IPS-18a (cell line): ENCODE data around the gene SF1.
A peak's percentile ranks its signal among the peaks of the same experiment; 100 is the strongest.
"Not testable (repeated sequence)": the region's sequence is repeated elsewhere in the genome, so short reads cannot be mapped to it uniquely, and the experiment has no call there.

Experiments used
- H3K27ac ChIP-seq: one replicate; pipeline ENCODE4 v1.5.1; 2013; ENCODE audit warnings: low read length
- H3K27me3 ChIP-seq: one replicate; pipeline ENCODE4 v1.6.1; 2013; ENCODE audit warnings: mild to moderate bottlenecking, low read length; ENCODE audit not compliant: control insufficient read depth, insufficient read depth
- H3K36me3 ChIP-seq: one replicate; pipeline ENCODE4 v1.6.1; 2013; ENCODE audit warnings: low read depth, low read length; ENCODE audit not compliant: control insufficient read depth
- H3K4me1 ChIP-seq: one replicate; pipeline ENCODE4 v1.6.1; 2013; ENCODE audit warnings: low read depth, low read length; ENCODE audit not compliant: control insufficient read depth
- H3K4me3 ChIP-seq: one replicate; pipeline ENCODE4 v1.5.1; 2013; ENCODE audit warnings: low read length
- H3K9ac ChIP-seq: one replicate; pipeline ENCODE4 v1.6.1; 2013; ENCODE audit warnings: mild to moderate bottlenecking, low read length, moderate library complexity
- H3K9me3 ChIP-seq: one replicate; pipeline ENCODE4 v1.6.1; 2013; ENCODE audit warnings: low read depth, low read length; ENCODE audit not compliant: control insufficient read depth

The SF1 gene, protein sequence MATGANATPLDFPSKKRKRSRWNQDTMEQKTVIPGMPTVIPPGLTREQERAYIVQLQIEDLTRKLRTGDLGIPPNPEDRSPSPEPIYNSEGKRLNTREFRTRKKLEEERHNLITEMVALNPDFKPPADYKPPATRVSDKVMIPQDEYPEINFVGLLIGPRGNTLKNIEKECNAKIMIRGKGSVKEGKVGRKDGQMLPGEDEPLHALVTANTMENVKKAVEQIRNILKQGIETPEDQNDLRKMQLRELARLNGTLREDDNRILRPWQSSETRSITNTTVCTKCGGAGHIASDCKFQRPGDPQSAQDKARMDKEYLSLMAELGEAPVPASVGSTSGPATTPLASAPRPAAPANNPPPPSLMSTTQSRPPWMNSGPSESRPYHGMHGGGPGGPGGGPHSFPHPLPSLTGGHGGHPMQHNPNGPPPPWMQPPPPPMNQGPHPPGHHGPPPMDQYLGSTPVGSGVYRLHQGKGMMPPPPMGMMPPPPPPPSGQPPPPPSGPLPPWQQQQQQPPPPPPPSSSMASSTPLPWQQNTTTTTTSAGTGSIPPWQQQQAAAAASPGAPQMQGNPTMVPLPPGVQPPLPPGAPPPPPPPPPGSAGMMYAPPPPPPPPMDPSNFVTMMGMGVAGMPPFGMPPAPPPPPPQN

GRCh38 chr11:64778473-64779298, at the start of gene SF1:
Gene SF1 (minus strand): TSS chr11:64778542. CDS start chr11:64778392, 150 bp downstream.
- Histone ChIP-seq H3K4me3 (peak within 1 kb of the TSS; percentile 90), H3K9ac (peak within 1 kb of the TSS; percentile 71), H3K36me3 (peaks cover 36% of the 10 kb centered on the region), H3K9me3 (no peaks in the 10 kb centered on the region), H3K4me1 (peaks cover 5% of the 10 kb centered on the region), H3K27ac (peak within 1 kb of the TSS; percentile 10), H3K27me3 (no peaks in the 10 kb centered on the region)

- Histone ChIP-seq H3K4me3 (no peak overlapping the region), H3K4me1 (no peaks in the 10 kb centered on the region), H3K9ac (no peak overlapping the region)
These were observed 49.1 kb upstream of the SF1 start for GRCh38 chr11:64827451-64827839.

DNA sequence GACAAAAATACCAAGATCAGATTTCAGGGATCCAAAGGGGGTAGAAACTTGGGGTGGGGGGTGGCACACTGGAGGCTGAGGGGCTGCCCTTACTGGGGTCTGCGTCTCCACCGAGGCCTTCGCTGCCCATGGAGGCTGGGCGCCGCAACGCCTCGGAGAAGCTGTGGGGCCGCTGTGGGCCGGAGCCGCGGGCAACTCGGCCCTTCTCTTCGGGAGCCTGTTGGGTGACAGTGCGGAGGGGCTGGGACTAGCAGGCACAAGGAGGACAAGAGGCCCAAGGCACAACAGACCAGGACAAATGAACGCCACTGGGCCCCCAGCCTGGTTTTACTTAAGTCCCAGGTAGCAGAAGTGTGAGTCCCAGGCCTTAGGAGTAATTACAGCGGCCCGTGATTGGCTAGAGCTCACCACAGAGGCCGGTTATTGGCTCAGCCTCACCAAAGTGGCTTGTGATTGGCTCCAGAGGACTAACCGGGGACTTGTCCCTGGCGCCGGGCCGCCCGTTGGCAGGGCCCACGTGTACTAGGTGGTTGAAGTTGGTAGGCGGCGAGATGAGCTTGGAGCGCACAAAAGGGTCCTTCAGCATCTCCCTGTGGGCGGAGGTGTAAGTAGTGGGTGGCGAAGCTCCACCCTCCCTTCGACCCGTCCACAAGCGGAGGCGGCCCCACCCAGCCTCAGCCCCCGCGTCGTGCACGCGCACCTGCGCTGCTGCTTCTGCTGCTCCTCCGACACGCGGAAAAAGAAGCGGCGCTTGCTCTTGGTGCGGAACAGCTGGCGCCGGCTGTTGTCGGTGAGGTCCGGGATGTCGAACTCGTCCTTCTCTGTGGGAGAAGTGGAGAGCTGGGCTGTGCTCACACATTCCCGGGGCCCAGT, 48.5 kb upstream of the SF1 start:
- Histone ChIP-seq H3K4me3 (no peak overlapping the region), H3K9ac (no peak overlapping the region), H3K27me3 (no peaks in the 10 kb centered on the region), H3K27ac (no peak overlapping the region), H3K4me1 (no peaks in the 10 kb centered on the region), H3K36me3 (peaks cover 9% of the 10 kb centered on the region), H3K9me3 (no peaks in the 10 kb centered on the region)

More at GRCh38 chr11:64827451-64827839, 49.1 kb upstream of the SF1 start:
- peaks cover 9% of the 10 kb centered on the region for H3K36me3 ChIP-seq
- no peak overlapping the region for H3K27ac ChIP-seq
- H3K27me3 ChIP-seq, result no peaks in the 10 kb centered on the region
- no peaks in the 10 kb centered on the region for H3K9me3 ChIP-seq

DNA sequence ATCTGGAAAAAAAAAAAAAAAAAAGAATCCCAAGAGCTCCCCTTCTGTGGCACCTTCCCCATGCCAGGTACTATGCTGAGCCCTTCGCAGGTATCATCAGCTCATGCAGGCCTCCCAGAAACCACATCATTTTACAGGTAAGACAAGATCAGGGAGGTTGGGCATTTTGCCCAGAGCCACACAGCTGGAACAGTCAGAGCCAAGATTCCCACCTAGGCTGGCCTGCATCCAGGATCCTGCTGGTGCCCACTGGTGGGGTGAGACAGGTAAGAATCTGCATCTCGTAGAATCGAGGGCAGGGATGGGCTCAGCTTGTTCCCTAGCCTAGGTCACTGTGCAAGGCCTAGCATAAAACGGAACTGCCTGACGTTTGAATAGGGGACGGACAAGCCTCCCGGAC, 47.7 kb upstream of the SF1 start:
- H3K9me3 ChIP-seq, result no peaks in the 10 kb centered on the region
- no peak overlapping the region for H3K4me3 ChIP-seq
- no peaks in the 10 kb centered on the region for H3K4me1 ChIP-seq
- H3K36me3 ChIP-seq, result peaks cover 9% of the 10 kb centered on the region
- H3K9ac ChIP-seq, result no peak overlapping the region
- no peak overlapping the region for H3K27ac ChIP-seq
- H3K27me3 ChIP-seq, result no peaks in the 10 kb centered on the region

GRCh38 chr11:64823568-64824119, 45.3 kb upstream of the SF1 start:
- no peak overlapping the region for H3K27ac ChIP-seq
- H3K9me3 ChIP-seq, result no peaks in the 10 kb centered on the region
- H3K27me3 ChIP-seq, result no peaks in the 10 kb centered on the region
- peaks cover 9% of the 10 kb centered on the region for H3K36me3 ChIP-seq
- H3K4me3 ChIP-seq, result no peak overlapping the region
- no peaks in the 10 kb centered on the region for H3K4me1 ChIP-seq
- no peak overlapping the region for H3K9ac ChIP-seq

- Histone ChIP-seq H3K36me3 (no peaks in the 10 kb centered on the region), H3K4me3 (no peak overlapping the region), H3K9me3 (no peaks in the 10 kb centered on the region), H3K27ac (no peak overlapping the region), H3K9ac (no peak overlapping the region), H3K4me1 (no peaks in the 10 kb centered on the region), H3K27me3 (no peaks in the 10 kb centered on the region)
These were observed 39.1 kb upstream of the SF1 start for GRCh38 chr11:64817476-64817875.

DNA sequence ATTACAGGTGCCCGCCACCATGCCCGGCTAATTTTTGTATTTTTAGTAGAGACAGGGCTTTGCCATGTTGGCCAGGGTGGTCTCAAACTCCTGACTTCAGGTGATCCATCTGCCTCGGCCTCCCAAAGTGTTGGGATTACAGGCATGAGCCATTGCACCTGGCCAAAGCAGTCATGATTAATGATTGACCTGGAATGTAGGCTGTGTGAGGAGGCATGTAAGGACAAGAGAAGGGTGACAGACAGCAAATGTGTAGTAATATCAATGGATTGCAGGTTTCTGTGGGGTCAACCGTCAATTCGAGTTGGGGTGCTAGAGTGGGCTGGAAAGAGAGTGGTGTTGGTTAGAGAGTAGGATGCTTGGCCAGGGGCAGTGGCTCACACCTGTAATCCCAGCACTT, 37.1 kb upstream of the SF1 start:
- not testable (repeated sequence) for H3K4me1 ChIP-seq, H3K27ac ChIP-seq, H3K36me3 ChIP-seq, H3K4me3 ChIP-seq, H3K9me3 ChIP-seq, H3K9ac ChIP-seq, H3K27me3 ChIP-seq

DNA sequence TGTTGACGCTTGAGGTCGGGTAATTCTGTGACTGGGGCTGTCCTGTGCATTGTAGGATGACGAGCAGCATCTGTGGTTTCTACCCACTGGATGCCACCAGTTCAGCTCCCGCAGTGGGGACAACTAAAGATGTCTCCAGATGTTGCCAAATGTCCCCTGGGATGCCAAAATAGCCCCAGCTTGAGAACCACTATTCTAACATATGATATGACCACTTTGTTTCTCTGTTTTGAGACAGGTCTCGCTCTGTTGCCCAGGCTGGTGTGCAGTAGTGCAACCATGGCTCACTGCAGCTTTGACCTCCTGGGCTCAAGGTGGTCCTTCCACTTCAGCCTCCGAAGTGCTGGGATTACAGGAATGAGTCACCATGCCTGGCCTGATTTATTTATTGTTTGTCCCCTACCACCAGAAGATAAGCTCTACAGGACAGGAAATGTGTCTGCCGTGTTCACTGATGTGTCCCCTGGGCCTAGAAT, 36.4 kb upstream of the SF1 start:
- Histone ChIP-seq H3K9me3 (no peaks in the 10 kb centered on the region), H3K27me3 (no peaks in the 10 kb centered on the region), H3K9ac (no peak overlapping the region), H3K4me3 (no peak overlapping the region), H3K4me1 (no peaks in the 10 kb centered on the region), H3K36me3 (no peaks in the 10 kb centered on the region), H3K27ac (no peak overlapping the region)

DNA sequence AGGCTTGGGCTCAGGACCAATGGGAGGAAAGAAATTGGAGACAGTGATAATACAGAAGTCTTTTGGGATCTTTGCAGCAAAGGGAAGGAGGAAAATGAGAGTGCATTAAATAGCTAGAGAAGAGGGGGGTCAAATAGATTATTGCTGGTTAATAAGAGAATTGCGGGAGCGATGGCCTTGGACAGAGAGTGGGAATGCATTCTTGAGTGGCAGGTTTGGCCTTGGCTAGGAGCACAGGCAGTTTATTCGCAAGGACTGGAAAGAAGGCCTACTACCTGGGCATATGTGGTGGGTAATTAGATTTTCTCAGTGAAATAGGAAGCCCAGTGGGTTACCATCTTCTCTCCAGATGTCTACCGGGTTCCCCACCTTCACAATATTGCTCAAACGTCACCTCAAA, 35.5 kb upstream of the SF1 start:
- Histone ChIP-seq H3K27me3 (no peaks in the 10 kb centered on the region), H3K9me3 (no peaks in the 10 kb centered on the region), H3K36me3 (no peaks in the 10 kb centered on the region), H3K27ac (no peak overlapping the region), H3K4me1 (peaks cover 5% of the 10 kb centered on the region), H3K4me3 (no peak overlapping the region), H3K9ac (no peak overlapping the region)

DNA sequence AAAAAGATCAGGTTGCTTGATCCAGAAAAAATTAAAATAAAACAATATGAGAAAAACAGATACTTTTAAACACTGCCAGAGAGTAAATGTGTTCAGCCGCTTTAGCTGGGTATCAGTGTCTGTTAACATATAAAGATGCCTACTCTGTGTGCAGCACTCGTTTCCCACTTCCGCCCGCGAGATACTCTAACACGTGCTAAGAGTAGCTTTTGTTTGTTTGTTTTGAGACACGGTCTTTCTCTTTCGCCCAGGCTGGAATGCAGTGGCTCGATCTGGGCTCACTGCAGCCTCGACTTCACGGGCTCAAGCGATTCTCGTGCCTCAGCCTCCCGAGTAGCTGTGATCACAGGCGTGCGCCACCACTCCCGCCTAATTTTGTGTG, 32.5 kb upstream of the SF1 start:
- H3K27ac ChIP-seq, result no peak overlapping the region

More for the DNA sequence above, 32.5 kb upstream of the SF1 start:
- peaks cover 4% of the 10 kb centered on the region for H3K36me3 ChIP-seq
- peak overlapping the region; percentile 89 for H3K4me3 ChIP-seq
- H3K9me3 ChIP-seq, result no peaks in the 10 kb centered on the region
- no peaks in the 10 kb centered on the region for H3K27me3 ChIP-seq
- H3K4me1 ChIP-seq, result peaks cover 5% of the 10 kb centered on the region
- peak overlapping the region; percentile 43 for H3K9ac ChIP-seq
